SK-N-MC (cell line): ENCODE data around the gene NR2E3.
A peak's percentile ranks its signal among the peaks of the same experiment; 100 is the strongest.

Experiments used
- DNase-seq: peaks from one replicate; pipeline ENCODE4 v3.0.0-alpha.2; 2011; ENCODE audit warnings: low read depth, low spot score
- H3K27ac ChIP-seq: fragments of 200-600 bp; sonication (generic); 2 replicates; pipeline ENCODE4 v1.5.1; 2016; ENCODE audit warnings: mixed run types
- H3K36me3 ChIP-seq: fragments of 200-600 bp; sonication (generic); 2 replicates; pipeline ENCODE4 v1.6.1; 2017; ENCODE audit warnings: antibody characterized with exemption, low read length, mixed read lengths; ENCODE audit not compliant: insufficient read depth
- H3K4me3 ChIP-seq: fragments of 200-600 bp; sonication (generic); 2 replicates; pipeline ENCODE4 v1.5.1; 2016
- H3K9ac ChIP-seq: fragments of 200-600 bp; sonication (generic); 2 replicates; pipeline ENCODE4 v1.8.0; 2017; ENCODE audit warnings: mixed run types, mixed read lengths; ENCODE audit not compliant: insufficient read length
- H3K9me3 ChIP-seq: fragments of 200-600 bp; sonication (generic); 2 replicates; pipeline ENCODE4 v1.6.1; 2017; ENCODE audit warnings: low read depth, mild to moderate bottlenecking, antibody characterized with exemption, low read length, moderate library complexity, mixed read lengths
- EZH2 ChIP-seq: fragments of 200-600 bp; sonication (generic); IDR thresholded peaks from one replicate; pipeline ENCODE4 v1.6.1; 2017; ENCODE audit warnings: antibody characterized with exemption
- FOXP2 ChIP-seq: optimal IDR thresholded peaks from 2 replicates; pipeline ENCODE3; 2011; ENCODE audit warnings: mild to moderate bottlenecking, moderate library complexity; ENCODE audit not compliant: insufficient read depth; ENCODE audit errors: extremely low read length, control extremely low read depth
- POLR2AphosphoS5 ChIP-seq: IDR thresholded peaks from 2 replicates; pipeline ENCODE4 v1.6.1; 2012; ENCODE audit warnings: mild to moderate bottlenecking, low read depth, low read length, borderline replicate concordance

The NR2E3 gene

DNA sequence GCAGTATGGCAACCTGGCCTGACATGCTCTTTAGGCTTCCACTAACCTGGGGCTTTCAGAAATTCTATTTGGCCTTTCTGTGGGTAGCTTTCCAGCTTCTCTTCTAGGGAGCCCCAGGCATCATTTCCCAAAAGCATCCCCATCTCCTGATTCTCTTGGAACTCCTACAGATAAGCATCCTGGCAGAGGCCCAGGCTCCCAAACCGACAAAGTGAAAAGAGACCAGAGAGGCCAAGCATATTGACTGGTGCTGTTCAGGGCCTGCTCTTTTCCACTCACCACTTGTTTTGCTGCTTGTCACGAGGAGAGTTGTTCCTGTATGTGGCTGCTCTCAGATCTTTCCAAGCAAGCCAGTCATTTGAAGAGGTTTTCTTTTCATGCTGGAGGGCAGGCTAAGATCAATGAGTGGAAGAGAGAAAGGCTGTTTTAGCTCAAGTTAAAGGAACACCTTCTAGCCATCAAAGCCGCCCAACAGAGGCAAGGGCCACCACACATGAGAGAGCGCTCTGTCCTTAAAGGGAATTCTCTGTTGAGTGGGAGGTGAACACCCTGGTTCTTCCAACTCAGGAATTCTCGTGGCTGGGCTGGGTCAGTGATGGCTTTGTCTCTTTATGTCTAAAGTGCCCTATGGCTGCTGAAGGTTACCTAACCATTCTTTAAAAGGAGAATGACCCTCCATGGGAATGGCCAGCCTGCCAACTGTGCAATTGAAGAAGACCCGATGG, 31.1 kb upstream of the NR2E3 start:
- Histone ChIP-seq H3K27ac (no peak overlapping the region), H3K9me3 (no peaks in the 10 kb centered on the region), H3K36me3 (no peaks in the 10 kb centered on the region)

GRCh38 chr15:71780115-71780976, 30.0 kb upstream of the NR2E3 start:
- Histone ChIP-seq H3K36me3 (no peaks in the 10 kb centered on the region), H3K9ac (peak overlapping the region; percentile 56)

More for the DNA sequence above, 31.1 kb upstream of the NR2E3 start:
- H3K4me3 ChIP-seq, result no peak overlapping the region
- no peak for TF ChIP-seq POLR2AphosphoS5
- no peak for TF ChIP-seq EZH2
- TF ChIP-seq FOXP2, result no peak
- no peak overlapping the region for H3K9ac ChIP-seq
- no peak for DNase-seq

GRCh38 chr15:71781179-71781964, 29.0 kb upstream of the NR2E3 start:
- H3K9me3 ChIP-seq, result no peaks in the 10 kb centered on the region
- TF ChIP-seq POLR2AphosphoS5 (no peak), EZH2 (no peak), FOXP2 (no peak)
- H3K27ac ChIP-seq, result no peak overlapping the region
- no peak for DNase-seq
- no peak overlapping the region for H3K4me3 ChIP-seq
- no peaks in the 10 kb centered on the region for H3K36me3 ChIP-seq
- H3K9ac ChIP-seq, result no peak overlapping the region

More at GRCh38 chr15:71780115-71780976, 30.0 kb upstream of the NR2E3 start:
- Histone ChIP-seq H3K27ac (no peak overlapping the region), H3K9me3 (no peaks in the 10 kb centered on the region), H3K4me3 (peak overlapping the region; percentile 43)
- TF ChIP-seq EZH2, result no peak
- no peak for TF ChIP-seq POLR2AphosphoS5
- no peak for TF ChIP-seq FOXP2
- peak; percentile 16 for DNase-seq

GRCh38 chr15:71781965-71782265, 28.4 kb upstream of the NR2E3 start:
- DNase-seq, result no peak
- Histone ChIP-seq H3K9me3 (no peaks in the 10 kb centered on the region), H3K9ac (no peak overlapping the region), H3K27ac (no peak overlapping the region), H3K36me3 (no peaks in the 10 kb centered on the region), H3K4me3 (no peak overlapping the region)
- no peak for TF ChIP-seq POLR2AphosphoS5
- TF ChIP-seq FOXP2, result no peak
- no peak for TF ChIP-seq EZH2

GRCh38 chr15:71782422-71783165, 27.8 kb upstream of the NR2E3 start:
- TF ChIP-seq FOXP2, result no peak
- no peak for TF ChIP-seq POLR2AphosphoS5
- H3K9ac ChIP-seq, result no peak overlapping the region
- H3K4me3 ChIP-seq, result no peak overlapping the region
- H3K9me3 ChIP-seq, result no peaks in the 10 kb centered on the region
- H3K27ac ChIP-seq, result no peak overlapping the region
- no peaks in the 10 kb centered on the region for H3K36me3 ChIP-seq
- no peak for DNase-seq

- no peak for TF ChIP-seq EZH2
- TF ChIP-seq POLR2AphosphoS5, result no peak
- TF ChIP-seq FOXP2, result no peak
- H3K9ac ChIP-seq, result no peak overlapping the region
- no peaks in the 10 kb centered on the region for H3K36me3 ChIP-seq
- no peak overlapping the region for H3K4me3 ChIP-seq
- no peaks in the 10 kb centered on the region for H3K9me3 ChIP-seq
- no peak overlapping the region for H3K27ac ChIP-seq
- DNase-seq, result no peak
These were observed 25.6 kb upstream of the NR2E3 start for GRCh38 chr15:71784719-71785118.

DNA sequence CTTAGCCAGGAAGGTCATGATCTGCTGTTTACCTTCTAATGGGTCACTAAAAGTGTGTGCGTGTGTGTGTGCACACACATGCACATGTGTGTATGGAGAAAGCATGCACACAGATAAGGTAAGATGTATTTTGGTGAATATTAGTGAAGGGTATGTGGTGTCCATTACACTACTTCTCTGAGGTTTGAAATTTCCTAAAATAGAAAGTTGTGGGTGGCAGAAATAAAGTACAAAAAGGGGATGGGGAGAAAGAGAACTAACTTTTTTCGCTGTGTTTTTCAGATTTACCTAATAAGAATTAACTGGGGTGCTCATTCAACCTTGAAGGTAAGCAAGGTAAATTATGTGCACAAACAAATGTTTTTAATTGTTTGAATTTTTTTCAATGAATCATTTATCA, 24.4 kb upstream of the NR2E3 start:
- Histone ChIP-seq H3K4me3 (no peak overlapping the region), H3K9ac (no peak overlapping the region), H3K36me3 (no peaks in the 10 kb centered on the region), H3K27ac (no peak overlapping the region), H3K9me3 (no peaks in the 10 kb centered on the region)
- no peak for DNase-seq
- TF ChIP-seq FOXP2, result no peak
- TF ChIP-seq EZH2, result no peak
- TF ChIP-seq POLR2AphosphoS5, result no peak
